IPS-NIHi7 (cell line): ENCODE measurements around the gene NACC1.

Experiments used
- DNase-seq: peaks from one replicate; pipeline ENCODE4 v3.0.0; 2012; ENCODE audit warnings: mixed read lengths; ENCODE audit errors: extremely low spot score

NACC1 gene

DNA sequence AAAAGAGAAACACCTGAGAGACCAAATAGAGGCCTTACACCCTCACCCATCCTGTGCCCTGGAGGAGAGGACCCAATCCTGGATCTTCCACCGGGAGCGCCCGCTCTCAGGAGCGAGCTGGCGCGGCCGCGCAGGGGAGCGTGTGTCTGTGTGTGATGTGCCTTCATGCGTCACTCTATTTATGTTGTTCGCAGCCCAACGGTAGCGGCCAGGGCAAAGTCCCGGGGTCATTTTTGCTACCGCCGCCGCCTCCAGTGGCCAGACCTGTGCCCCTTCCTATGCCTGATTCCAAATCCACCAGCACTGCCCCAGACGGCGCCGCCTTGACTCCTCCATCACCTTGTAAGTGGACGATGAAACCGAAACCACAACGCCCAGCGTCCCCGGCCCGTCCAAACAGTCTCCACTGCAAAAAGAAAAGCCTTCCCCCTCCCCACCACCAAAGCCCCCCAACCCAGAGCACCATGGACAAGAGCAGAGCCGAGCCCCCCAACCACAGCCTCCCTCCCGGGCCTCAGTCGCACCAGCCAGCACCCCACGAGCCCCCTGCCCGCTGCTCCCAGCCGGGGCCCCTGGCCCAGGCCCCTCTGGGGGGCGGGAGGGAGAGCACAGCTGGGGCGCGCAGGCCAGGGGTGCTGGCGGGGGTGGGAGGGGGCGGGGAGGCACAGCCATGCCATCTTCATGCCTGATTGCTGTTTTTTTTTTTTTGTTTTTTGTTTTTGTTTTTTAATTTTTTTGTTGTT is 30.1 kb upstream of the NACC1 start:
- no peak for DNase-seq

DNA sequence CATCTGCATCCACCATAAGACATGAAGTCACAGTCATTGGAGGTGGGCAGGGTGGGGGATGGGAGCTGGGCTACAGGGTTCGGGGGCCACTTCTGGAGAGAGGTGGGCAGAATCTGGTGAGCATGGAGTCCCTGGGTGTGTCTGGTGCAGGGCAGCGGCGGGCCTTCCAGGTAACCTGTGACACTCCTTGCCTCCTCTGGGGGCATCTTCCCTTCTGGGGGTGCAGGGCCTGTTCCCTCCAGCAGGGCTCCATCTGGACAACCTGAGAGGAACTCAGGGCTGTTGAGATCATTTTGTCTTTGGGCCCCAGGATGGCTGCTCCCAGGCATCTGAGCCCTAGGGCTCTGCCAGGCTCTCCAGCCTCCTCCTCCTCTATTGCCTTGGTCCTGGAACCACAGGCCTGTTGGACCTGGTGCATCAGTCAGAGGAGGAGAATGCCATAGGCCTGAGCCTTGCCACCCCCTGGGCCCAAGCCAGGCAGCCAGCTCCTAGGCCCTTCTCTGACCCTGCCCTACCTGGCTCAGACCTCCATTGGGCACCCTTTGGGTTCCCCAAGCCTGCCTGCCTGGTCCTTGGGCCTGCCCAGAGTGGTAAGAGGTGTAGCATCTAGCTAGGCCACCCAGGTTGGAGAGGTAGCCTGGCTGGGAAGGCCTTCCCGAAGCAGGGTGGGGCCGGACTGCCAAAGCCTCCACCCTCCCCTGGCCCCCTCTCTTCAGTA is 28.8 kb upstream of the NACC1 start:
- DNase-seq = peak; percentile 60

DNA sequence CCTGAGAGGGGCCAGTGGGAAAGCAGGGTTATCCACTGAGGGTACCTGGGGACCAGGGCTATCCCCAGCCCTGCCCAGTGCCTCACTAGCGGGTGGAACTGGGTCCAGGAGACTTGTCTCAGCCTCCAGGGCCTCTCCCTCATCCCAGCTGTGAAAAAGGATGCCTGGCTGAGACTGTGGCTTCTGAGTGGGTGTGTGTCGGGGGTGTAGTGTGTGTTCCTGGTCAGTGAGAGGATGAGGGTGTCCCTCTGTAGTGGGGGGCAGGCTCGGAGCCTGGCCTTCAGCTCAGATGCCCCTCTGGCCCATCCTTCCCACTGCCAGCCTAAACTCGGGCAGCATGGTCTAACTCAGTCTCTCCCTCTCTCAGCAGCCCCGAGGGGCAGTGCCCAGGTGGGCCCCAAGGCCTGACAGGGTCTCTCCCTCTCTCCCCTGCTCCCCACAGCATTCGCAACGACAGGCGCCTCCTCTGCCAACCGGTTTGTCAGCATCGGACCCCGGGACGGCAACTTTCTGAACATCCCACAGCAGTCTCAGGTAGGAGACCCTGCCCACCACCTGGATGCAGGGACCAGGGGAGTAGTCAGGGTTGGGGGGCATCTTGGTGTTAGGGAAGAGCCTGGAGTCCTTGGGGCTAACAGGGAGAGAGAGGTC is 28.1 kb upstream of the NACC1 start:
- DNase-seq = no peak

DNA sequence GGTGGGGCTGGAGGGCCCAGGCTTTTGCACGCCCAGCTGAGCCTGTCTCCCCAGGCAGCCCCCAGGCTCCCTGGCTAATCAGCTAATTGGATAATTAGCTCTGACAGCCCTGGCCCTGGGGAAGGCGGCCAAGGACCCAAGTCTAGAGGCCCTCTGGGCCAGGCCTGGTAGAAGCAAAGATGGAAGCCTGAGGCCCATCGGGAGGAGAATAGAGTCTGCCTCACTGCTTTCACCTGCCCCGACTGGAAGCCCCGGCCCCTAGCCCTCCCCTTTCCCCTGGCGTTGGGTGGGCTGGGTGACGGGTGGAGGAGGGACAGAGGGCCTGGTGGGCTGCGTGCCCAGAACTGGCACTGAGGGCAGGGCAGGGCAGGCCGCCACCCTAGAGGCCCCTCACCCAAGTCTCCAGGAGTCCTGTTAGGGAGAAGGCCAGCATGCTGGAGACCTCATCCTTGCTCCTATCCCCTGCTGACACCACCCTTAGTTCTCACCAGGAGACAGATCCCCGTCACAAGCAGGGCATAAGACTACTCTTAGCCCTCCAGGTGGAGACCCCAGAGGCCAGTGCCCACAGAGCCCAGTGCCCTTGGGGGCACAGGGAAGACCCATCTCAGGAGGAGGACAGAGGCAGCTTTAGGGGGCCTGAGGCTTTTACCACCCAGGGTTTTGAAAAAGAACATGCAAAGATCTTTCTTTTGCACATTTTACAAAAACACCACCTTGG is 27.4 kb upstream of the NACC1 start:
- DNase-seq = no peak

DNA sequence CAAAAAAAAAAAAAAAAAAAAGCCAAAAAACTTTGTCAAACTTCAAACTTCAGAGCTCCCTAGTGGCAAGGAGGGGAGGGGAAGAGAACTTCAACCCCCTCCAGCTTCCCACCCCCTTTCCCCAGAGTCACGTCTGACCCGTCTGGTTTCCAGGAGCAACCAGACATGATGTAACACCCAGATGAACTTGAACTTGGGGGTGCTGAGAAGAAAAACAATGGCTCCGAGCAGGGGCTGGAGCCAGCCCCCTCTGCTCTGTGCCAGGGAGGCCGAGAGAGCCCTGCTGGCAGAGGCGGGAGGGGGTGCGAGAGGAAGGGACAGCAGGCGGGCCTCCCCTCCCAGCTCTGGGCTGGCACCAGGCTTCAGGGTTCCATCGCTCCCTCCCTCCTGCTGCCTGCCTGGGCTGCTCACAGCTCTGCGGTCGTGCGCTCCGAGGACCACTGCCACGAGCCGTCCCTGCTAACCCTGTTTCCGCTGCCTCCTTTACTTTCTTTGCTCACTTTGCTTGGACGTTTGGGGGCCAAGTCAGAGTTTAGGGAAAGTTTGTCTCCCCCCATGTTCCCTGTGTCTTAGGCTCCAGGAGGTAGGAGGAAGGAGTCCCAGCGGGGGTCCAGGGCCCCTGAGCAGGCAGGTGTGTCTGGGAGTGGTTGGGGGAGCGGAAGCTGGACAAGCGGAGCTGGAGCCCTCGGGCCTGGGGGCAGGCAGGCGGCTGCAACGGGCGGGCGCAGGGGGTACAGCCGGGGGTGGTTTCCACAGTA is 26.5 kb upstream of the NACC1 start:
- DNase-seq = no peak

DNA sequence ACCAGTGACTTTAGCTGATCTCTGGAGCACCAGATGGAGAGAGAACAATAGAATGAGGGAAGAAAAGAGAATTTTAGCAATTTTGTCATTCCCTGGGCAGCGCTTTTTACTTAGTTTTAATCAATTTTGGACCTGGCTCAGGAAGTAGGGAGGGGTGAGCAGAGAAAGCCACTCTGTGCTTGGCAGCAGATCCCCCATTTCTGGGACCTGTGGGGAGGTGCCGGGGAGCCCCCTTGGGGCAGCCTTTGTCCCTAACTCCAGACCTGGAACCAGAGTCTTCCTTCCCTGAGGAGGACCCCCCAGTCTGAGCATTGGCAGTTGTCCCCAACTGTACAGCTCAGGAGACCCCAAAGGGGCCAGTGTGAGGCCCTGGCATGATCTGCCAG is 25.9 kb upstream of the NACC1 start:
- no peak for DNase-seq

DNA sequence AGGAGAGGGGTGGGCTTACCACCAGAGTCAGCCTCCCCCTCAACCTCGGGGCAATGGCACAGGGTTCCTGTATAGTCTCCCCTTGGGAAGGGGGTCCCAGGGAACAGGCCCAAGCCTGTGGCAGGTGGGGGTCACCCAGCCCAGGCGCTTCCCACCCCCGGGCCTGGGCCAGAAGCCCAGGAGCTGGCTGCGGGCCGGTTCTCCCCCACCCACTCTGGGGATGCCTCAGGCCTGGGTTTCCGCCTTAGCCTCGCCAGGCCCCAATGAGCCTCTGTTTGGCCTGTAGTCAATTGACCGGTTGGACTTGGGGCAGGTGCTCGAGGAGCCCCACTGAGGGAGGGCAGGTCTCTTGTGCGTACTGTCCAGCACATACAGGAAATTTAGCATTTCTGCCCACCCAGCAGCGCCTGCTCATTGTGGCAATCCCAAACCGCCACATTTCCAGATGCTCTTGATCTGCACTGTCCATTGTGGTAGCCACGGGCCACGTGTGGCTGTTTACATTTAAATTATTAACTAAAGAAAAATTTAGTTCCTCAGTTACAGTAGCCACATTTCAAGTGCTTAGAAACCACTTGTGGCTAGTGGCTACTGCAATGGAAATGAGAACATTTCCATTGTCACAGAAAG is 25.3 kb upstream of the NACC1 start:
- DNase-seq = no peak

DNA sequence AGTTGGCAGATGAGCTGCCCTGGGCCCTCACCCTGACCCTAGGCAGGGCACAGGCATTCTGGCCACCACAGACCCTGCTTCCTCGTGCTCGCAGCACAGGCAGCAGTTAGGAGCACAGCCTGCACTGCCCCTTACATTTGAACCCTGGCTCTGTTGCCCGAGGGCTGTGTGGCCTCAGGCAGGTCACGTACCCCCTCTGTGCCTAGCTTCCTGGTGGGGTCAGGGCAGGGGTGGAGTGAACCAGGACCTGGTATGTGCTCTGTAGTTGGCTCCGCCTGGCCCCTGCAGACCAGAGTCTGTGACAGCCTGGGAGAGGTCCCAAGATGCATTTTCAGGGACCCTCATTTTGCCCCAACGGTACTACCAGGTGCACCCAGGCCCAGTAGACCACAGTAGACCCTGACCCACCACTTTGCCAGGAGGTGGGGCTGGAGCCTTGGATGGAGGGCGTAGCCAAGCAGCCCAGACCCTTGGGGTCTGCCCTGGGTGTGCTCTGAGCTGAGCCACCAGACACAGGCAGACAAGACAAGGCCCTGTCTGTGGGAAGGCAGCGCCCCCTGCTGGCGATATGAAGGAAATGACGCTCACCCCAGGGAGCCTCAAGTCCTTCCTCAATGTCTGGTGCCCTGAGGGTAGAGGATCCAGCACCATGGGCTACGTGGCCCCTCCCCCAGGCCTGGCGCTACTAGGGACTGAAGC is 24.5 kb upstream of the NACC1 start:
- peak; percentile 89 for DNase-seq

DNA sequence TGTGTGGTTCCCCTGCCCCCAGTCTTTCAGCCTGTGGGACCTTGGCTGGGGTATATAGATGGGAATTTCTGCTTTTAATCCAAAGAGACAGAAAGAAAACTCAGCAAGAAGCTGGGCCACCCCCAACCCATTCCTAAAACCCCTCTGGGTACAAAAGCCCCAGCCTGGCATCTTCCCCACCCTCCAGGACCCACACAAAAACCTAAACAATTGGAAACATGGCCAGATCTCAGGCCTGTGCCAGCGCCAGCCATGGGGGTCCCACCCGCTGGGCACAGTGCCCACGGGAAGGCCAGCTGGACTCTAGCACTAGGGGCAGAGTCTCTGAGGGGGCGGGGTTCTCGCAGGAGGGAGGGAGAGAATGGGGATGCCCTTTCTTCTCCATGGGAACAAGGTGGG is 24.0 kb upstream of the NACC1 start:
- no peak for DNase-seq

DNA sequence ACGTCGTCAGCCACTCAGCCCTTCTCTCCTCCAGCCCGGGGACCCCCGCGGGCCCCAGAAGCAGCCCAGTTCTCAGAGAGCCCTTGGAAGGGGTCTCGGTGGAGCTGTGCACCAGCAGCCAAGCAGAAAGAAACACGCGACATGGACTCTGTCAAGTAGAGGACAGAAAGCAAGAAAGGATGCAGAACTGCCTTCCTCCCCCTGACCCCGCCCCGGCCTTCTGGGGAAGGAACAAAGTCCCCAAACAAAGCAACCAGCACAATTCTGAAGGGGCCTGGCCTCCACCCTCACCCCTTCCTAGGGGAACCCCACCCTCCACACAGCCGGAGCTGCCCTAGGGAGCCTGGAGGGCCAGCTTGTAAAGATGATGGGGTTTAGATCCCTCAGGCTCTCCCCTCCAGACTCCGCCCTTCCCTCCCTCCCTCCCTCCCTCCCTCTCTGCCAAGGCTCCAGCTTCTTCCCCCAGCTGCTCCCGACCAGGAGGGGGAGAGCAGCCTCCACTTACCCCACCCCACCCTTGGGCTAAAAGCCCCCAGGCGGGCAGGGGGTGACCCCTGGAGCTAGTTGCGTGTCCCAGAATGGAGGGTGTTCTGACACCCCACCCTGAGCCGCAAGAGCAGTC is 23.2 kb upstream of the NACC1 start:
- peak; percentile 68 for DNase-seq

DNA sequence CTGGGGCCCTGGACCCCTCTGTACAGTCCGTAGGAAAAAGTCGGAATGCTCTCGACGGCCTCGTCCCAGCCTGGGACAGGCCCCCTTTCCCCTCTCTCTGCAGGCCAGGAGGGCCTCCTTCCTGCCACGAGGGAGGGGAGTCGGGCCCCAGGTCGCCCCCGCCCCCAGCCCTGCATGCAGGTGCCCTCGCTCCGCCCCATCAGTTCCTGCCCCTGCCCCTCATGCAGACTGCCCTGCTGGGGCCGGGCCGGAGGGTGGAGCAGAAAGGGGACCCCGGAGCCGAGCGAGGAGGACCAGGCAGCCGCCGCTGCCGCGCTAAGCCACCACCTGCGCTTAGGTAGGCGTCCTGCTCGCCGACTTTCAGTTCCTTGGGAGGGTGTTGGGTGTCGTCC is 22.7 kb upstream of the NACC1 start:
- DNase-seq = peak; percentile 61

DNA sequence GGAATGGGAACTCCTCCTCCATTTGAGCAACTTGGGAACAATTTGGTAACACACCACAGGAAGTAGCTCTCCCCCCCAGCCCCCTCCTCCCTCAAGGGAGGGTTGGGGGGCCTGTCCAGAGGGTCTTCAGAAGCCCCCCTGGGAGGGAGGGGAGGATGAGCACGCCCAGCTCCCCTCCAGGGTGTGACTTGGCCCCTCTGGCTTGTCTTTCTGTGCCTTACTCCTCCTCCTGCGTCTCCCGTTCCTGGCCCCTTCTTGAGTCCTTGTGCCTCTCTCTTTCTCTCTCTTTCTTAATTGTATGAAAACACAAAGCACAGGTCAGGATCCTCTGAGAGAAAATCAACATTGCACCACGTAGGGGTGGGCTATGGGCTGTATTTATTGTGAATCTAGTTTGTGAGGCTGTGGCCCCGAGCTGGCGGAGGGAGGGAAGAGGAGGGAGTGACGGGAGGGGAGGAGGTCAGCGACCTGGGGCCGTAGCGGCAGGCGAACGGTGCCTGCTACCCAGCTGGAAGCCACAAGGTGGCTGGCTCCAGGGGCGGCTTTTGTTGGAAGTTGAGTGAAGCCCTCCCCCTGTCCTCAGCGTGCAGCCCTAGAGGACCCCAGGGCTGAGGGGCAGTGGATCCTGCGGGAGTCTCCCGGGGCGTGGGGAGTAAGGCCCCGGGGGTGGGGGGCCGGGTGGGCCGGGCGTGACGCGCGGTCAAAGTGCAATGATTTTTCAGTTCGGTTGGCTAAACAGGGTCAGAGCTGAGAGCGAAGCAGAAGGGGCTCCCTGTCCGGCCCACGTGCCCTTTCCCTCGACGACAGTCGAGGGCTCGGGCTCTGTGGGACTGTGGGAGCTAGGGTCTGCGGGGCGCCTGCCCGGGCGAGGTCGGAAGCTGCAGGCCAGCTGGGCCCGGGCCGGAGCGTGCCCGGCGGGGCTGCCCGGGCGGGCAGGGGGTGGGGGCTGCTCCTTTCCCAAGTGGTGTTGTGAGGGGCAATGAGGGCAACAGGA is 21.8 kb upstream of the NACC1 start:
- DNase-seq = peak; percentile 79

DNA sequence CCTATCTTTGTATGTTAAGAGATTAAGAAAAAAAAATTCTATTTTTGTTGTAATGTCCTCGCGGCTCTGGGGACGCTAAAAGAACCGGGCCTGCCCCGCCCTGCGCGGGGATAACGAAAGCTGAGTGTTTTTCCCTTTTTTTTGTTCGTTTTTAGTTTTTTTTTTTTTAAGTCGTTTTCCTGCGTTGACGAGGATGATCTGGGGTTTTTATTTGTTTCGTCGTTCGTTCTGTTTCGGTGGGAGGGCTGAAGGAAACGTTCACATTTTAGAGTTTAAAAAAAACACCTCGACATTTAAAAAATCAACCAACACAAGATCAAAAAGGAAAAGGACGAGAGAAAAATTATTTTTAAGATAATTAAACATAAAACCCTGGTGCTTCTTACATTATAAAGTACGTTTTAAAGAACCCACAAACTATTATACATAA is 21.0 kb upstream of the NACC1 start:
- DNase-seq = no peak

DNA sequence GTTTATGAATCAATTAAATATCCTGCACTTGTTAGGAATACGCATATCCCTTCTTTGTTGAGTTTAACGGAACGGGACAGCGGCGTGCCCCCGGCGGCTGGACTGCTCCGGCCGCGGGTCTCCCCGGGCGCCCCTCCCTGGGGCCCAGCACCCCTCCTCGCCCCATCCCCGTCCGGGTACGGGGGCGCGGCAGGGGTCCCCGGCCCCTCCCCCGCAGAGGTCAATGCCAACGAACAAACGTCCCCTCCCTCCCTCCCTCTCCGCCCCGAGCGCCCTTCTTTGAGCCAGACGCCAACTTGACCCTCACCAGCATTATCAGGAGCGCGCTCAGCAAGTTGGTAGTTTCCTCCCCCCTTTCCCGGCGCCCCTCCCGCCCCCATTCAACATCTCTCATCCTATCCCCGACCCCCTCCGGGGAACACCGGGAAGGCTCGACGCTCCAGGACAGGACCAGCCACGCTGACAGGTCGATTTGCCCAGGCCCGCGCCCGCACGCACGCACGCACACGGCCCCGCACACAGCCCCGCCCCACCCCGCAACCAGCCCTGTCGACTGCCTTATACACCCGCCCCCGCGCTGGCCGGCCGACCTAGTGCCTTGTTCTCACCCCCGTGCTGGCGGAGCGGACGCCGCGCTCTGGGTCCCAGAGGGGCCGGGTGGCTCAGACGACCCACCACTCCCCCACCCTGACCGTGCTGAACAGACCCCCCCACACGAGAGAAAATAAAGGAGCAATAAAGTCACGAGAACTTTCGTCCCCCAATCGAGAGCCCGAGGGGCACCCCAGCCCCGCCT is 20.4 kb upstream of the NACC1 start:
- no peak for DNase-seq

DNA sequence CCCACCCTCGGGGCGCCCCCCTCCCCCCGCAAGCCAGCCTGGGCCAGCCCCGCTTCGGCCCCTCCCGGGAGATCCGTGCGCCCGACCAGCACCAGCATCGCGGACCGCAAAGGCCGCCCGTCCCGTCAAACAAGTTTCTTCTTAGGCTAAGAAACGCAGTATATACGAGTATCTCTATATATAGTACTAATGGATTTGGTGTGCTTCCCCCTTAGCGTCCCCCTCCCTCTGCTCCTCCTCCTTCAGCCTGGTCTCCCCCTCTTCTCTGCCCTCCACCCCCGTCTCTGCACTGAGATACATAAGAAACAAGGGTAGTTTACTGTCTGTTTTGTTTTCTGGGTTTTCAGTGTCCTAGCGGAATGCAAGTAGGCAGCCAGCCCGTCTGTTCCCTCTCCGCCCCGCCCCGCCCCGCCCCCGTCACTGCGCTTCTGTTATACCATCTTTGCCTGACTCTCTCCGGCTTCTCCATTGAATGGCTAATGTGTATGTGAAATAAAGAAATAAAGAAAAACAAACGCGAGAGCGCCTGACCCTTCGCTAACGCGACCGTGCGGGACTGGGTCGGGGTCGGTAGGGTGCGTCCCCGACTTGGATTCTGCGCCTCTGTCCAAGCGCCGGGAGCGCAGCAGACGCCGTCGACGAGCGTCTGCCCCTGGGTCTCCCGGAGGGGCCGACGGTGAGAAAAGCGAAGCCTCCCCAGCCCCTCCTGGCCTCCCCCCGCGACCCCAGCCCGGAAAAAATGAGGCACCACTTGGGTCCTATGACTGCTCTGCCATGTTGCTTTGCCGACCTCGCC is 19.6 kb upstream of the NACC1 start:
- no peak for DNase-seq

DNA sequence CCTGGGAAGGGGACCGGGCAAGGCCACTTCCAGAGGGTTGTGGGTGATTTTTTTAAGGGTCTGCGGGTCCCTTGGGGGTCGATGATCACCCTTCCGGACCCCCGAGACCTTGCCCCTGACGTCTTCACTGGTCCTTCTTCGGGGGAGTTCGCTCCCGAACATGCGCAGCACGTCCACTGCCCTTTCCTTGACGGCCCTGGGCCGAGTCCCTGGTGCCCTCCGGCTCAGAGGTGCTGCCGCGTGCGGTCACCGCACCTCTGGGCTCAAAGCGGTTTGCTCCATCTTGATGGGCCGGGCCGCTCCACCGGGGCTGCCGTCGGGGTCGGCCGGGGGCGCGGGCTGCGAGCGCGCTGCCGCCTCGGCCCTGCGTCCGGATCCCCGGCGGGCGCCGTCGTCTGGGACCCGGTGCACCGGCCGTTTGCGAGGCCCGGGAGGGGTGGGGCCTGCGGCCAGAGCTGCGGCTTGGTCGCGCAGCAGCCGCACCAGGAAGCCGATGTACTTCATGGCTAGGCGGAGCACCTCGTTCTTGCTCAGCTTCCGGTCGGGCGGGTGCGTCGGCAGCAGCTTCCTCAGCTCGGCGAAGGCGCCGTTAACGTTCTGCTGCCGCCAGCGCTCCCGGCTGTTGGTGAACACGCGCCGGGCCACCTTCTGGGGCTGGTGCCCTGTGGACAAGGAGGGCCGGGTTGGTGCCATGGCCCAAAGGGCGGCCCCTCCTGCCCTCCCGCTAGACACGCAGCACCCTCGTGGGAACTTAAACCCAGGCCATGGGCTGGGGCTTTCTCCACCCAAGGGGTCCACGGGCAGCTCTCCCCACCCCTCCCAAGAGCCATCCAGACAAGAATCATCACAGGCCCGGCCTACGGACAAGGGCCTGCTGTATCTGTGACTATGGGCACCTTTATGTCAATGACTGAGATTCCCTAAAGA is 18.7 kb upstream of the NACC1 start:
- no peak for DNase-seq
